GM18511 (cell line): ENCODE measurements around the gene PAN2.
"Not testable (repeated sequence)": the region's sequence is repeated elsewhere in the genome, so short reads cannot be mapped to it uniquely, and the experiment has no call there.

Experiments
- ATAC-seq: cut with Tn5 transposase; IDR thresholded peaks from one replicate; pipeline ENCODE4 v1.9.1; 2021; ENCODE audit warnings: mild to moderate bottlenecking, moderate library complexity; ENCODE audit not compliant: unreplicated experiment

The PAN2 gene

DNA sequence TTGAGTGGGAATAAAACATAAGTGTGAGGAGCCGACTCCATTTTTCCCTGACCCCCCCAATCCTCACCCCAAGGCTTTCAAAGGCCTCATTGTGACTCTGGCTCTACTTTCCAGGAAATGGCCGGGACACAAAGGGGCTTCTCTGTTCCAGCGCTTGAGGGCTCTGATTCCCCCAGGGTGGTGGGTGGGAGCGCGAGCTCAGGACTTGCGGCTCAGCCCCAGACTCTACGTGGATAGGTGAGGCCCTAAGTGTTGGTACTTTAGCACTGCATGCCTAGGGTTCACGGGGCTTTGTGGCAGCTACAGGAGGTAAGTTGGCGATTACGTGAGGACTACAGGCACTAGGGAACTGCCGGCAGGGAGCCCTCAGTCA lies 18.6 kb downstream of the PAN2 start:
- ATAC-seq: no peak

DNA sequence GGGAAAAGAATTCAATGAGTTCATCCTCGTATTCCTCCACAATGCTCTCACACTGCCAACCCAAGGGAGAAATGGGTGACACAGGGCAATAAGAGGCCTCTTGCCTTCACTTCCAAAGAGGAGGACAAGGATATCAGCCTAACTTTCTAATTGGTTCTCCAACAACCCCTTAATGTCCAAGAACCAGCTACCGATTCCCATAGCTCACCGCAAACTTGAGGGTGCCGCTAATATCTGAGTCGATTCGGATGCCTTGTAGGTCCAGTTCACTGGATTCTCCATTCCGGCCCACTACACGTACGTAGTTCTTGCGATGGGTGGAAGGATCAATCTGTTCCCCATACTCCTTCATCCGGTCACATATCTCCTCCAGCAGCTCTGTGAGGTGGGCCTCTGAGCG lies 22.8 kb downstream of the PAN2 start:
- ATAC-seq: no peak

DNA sequence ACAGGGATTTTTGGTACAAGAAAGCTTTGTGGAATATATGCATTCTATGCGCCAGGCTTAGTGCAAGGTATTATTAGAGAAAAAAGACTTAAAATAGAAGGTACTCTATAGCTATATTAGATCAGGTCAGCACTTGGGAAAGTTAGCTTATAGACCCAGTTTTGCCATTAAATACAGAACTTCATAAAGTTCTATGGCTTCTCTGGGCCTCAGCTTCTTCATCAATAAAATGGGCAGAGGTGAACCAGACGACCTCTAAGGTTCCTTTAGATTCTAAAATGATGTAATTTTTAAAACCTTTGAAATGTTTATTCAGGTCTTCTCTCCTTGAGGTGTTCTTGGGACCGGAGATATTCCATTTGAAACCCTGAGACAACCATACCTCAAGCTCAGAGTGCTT lies 25.1 kb downstream of the PAN2 start:
- no peak for ATAC-seq

DNA sequence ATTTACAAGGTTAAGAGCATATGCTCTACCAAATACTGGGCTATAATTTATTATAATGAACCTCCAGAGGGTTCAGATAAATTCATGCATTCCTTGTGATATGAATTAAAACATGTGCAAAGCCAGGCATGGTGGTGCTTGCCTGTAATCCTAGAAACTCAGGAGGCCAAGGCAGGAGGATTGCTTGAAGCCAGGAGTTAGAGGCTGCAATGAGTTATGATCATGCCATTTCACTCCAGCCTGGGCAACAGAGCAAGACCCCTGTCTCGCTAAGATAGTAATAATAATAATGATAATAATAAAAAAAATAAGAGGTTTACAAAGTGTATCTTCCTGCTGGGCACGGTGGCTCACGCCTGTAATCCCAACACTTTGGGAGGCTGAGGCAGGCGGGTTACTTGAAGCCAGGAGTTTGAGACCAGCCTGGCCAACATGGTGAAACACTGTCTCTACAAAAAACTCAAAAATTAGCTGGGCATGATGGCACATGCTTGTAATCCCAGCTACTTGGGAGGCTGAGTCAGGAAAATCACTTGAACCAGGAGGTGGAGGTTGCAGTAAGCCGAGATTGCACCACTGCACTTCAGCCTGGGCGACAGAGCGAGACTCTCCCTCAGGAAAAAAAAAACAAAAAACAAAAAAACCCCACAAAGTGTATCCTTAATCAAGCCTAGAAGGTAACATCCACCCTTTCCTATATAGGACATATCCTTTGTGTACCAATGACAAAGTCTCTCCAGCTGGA lies 26.4 kb downstream of the PAN2 start:
- no peak for ATAC-seq

DNA sequence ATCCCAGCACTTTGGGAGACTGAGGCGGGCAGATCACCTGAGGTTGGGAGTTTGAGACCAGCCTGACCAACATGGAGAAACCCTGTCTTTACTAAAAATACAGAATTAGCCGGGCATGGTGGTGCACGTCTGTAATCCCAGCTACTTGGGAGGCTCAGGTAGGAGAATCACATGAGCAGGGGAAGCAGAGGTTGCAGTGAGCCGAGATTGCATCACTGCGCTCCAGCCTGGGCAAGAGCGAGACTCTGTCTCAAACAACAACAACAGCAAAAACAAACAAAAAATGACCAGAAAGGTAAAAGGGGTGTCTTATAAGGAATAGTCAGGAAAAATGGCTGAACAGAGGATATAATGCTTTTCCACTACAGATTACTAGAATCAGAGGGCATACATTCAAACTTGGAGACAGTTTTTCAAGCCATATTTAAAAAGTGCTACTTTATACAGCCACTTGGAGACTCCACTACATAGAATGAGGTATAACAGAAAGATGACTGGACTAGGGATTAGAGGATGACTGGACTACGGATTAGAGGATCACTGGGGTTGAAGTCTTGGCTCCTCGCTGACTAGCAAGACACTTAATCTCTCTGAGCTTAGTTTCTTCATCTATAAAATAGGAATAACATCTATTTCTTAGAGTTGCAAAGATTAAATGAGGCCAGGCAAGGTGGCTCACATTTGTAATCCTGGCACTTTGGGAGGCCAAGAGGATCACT lies 28.8 kb downstream of the PAN2 start:
- no peak for ATAC-seq

DNA sequence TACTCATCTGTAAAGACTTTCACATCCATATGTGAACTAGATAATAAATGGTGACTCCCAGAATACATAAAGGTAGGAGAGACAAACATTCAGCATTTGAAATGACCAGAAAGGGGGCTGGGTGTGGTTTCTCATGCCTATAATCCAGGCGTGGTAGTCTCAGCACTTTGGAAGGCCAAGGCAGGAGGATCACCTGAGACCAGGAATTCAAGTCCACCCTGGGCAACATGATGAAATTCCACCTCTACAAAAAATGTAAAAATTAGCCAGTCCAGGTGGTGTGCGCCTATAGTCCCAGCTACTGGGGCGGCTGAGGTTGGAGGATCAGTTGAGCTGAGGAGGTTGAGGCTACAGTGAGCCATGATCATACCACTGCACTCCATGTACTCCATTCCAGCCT lies 29.5 kb downstream of the PAN2 start:
- ATAC-seq: no peak

DNA sequence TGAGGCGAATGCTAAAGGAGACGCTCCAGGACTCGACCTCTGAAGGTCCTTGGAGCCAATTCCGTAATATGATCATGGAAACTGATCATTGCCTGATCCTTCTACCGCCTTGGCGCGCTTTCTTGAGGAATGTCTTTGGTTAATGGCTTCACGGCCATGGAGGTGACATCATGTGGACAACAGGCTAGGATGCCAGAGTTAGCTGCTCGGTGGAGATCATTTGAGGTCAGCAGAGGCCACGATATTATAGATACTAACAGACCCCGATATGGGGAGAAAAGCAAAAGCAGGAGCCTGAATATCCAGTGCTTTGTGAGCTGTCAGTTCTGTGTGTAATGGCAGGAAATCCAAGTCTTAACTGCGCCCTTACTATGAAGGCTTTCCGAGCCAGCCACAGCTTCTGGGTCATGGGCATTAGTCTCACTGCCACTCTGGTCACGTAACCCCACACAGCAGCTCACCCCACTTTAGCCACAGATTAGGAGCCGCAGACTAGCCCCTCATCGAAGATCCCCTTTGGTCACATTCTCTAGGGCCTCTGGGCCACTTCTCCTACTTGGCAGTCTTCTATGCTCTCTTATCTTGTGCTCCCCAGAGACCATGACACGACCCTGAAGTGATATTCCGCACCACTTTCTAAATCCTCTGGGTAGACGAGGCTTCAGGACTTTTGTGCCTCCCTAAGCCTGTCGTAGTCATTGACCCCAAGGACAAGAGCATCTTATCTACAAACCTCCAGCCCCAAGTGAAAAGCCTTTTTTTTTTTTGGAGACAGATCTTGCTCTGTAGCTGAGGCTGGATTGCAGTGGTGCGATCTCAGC lies 32.9 kb downstream of the PAN2 start:
- ATAC-seq: no peak

DNA sequence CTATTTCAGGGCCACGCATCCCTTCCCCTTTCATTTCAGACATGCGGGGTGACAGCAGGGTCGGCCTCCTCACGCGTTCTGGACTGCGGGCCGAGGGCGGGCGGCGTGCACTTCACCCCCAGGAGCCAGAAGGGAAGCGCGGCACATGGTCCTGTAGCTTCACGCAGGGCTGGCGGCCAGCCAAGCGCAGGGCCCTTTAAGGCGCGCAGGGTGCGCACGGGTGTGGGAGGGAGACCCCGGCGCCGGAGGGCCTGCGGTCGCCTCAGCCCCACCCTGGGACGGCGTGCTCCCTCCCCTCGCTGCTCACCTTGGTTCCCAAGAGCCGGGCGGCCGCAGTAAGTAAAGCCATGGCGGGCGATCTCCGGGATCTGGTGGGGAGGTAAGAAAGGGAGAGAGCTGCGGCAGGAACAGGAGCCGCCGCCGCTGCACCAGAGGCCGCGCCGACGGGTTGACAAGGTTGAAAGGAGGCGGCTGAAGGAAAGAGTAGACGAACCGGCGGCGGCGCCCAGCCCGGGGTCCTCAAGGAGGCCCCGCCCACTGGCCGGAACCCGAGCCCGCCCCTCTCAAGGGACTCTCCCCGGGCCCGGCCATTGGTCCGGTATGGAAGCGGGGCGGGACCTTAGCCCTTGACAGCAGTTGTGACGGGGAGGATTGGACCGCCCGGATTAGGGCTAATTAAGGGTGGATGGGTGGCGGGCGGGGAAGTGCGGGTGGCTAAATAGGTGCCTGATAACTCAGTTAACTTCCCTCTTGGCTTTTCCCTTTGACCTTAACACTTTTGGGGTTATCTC lies 33.8 kb downstream of the PAN2 start, which contains the start of gene CS:
Gene CS, minus strand, starts transcription at position 478 of the 791 bp plus-strand sequence. Its CDS starts 129 bp downstream, at position 349.
- peak; percentile 92 for ATAC-seq

DNA sequence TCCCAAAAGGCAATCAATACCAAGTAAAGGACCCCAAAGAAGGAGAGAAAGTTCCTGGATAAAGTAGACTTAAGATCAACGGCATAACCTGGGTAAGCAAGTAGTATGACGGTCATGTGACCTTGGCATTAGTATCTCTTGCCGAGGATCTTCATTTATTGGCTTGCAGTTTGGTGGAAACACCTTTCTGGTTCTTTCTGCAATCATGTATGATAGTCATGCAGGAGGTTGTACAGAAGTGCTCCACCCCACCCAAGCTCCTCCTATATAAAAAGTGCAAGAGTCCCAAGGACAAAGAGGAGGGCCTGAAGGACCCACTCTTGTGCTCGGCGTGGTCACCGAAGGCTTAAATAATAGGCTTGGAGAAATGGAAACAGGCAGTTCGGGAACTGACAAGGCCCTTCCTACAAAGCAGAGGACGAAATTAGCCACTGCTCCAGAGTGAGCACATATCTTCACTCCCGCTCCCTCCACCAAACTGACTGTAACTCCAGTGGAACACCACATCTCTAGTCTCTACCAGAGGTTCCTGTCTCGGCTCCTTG lies 34.4 kb downstream of the PAN2 start:
- ATAC-seq: peak; percentile 3

DNA sequence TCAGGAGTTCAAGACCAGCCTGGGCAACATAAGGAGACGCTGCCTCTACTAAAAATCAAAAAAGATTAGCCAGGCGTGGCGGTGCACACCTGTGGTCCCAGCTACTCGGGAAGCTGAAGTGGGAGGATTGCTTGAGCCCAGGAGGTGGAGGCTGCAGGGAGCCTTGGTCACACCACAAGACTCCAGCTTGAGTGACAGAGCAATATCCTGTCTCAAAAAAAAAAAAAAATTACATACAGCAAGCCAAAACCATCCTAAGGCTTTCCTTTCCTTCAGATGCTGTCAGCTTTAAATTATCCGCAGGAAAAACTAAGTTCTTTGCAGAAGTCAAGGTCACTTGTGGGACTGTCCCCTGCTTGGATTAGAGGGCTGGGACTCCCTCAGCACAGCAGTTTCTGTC lies 35.0 kb downstream of the PAN2 start:
- no peak for ATAC-seq

DNA sequence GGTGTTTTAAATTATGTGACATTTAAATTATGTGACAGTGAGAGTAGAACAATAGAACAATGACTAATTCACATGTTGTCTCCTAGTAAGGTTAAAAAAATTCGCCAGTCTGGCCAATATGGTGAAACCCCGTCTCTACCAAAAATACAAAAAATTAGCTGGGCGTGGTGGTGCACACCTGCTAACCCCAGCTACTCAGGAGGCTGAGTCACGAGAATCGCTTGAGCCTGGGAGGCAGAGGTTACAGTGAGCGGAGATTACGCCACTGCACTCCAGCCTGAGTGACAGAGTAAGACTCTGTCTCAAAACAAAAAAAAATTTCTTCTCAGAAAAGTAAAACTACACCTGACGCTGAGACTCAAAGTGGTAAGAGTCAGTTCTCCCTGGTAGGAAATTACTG lies 36.4 kb downstream of the PAN2 start:
- ATAC-seq: no peak

DNA sequence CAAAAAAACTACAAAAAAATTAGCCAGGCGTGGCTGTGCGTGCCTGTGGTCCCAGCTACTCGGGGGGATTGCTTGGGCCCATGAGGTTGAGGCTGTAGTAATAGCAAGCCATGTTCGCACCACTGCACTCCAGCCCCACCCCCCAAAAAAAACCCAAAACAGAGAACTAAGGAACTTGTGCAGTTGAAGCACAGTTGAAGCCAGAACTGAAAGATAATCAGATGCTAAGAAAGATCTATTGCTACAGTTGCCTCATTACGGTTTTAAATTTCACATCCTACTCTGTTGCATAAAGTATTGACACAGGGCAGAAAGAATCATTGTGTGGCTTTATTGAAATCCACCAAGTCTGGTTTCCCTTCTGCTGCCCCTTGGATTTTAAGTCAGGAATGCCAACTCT lies 37.5 kb downstream of the PAN2 start:
- no peak for ATAC-seq

DNA sequence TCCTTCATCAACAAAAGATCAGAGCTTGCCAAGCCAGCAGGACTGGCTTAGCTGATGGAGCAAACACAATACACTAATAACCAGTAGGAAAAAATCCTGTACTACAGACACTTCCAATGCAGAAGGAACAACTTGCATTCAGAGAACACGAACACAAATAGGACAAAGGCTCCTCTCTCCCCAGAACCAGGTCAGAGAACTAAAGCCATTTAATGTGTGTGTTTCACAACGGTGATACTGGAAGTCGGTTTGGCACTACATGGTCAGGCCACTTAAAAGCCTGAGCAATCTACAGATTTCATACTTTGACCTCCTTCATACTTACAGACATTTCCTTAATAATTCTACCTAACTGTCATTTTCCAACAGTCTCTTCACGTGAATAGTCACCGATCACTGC lies 40.0 kb downstream of the PAN2 start:
- ATAC-seq: no peak

DNA sequence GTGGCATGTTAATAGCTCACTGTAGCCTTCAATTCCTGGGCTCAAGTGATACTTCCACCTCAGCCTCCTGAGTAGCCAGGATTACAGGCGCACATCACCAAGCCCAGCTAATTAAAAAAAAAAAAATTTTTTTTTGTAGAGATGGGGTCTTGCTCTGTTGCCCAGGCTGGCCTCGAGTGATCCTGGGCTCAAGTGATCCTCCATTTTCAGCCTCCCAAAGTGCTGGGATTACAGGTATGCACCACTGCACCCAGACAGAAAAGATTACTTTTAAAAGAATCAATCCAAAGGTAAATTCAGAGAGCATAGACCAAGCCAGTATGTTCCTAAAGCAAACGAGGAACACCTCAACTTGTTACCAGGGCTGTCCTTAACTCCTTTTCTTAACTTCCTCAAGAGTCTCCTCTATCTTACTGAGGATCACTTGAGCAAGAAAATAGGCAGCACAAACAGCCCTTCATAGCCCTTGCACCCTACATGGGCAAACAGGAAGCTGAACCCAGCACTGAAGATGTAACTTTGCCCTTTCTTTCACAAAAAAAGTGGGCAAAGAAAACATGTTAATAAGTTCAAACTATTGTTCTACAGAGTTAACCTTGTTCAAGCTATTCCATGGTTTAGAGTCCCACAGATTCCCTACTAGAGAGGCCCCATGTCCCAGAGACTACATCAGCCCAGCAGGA lies 45.0 kb downstream of the PAN2 start:
- ATAC-seq: no peak

DNA sequence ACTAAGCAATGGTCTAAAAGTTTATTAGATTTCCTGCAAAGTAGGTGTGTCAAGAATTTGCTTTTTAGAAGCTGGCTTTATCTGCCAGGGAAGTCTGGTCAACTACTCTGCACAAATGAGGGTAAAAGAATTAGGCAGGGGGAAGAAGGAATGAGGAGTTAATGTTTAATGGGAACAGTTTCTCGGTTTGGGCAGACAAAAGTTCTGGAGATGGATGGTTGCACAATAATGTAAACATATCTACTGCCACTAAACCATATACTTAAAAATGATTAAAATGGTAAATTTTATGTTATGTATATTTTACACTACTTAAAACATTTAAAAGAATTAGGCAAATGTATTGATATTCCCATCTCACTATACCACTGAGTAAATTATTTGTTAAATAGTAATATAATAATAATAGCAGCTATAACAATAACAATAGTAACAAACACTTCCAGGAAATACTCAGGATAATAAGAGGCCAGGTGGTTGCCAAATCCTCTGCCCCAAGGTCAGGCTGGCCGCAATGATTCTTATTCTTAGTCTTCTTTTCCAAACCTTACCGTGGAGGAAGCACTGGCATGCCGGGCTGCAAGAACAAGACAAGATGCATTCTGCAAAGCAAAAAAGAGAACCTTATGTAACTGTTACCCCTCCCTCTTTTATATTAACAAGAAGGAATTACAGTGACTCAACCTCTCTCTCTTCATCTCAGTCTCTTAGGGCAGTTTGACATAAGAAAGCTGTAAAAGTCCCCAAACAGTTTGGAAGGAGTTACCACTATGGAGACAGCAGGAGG lies 47.6 kb downstream of the PAN2 start:
- ATAC-seq: no peak

DNA sequence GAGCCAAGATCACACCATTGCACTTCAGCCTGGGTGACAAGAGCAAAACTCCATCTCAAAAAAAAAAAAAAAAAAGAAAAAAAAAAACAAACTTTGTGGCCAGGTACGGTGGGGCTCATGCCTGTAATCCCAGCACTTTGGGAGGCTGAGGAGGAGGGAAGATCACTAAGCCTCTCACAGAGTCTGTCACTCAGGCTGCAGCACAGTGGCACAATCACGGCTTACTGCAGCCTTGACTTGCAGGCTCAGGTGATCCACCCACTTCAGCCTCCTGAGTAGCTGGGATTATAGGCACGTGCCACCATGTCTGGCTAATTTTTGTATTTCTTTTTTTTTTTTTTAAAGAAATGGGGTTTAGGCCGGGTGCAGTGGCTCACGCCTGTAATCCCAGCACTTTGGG lies 49.5 kb downstream of the PAN2 start:
- ATAC-seq: not testable (repeated sequence)

DNA sequence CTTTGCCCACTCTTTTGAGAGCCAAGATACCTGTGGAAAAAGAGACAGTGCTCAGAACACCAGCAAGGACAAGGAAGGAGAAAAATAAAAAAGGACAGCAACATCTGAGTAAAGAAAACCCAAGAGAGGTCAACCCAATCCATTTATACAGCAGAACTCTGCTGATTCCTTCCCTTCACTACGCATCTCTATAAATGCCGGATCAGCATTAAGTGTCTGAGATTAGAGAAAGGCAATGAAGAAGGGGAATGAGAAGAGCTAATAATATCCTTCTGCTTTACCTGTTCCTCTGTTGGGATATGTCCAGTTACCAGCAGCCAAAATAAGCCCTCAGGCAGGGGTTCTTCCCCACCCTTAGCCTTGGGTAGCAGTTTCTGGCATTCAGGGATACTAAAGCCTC lies 51.2 kb downstream of the PAN2 start:
- ATAC-seq: no peak

DNA sequence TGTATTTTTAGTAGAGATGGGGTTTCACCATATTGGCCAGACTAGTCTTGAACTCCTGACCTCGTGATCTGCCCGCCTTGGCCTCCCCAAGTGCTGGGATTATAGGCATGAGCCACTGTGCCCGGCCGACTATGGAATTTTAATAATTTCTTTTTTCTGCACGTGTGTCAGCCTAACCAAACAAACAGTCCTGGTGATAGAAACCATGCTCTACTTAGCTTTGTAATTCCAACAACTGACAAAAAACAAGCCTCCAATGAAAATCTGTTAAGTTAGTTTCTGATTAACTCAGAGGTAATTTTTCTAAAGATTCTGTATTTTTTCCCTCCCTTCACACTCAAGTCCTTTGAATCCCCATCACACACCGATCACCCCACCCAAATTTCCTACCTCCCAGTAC lies 51.8 kb downstream of the PAN2 start:
- no peak for ATAC-seq

DNA sequence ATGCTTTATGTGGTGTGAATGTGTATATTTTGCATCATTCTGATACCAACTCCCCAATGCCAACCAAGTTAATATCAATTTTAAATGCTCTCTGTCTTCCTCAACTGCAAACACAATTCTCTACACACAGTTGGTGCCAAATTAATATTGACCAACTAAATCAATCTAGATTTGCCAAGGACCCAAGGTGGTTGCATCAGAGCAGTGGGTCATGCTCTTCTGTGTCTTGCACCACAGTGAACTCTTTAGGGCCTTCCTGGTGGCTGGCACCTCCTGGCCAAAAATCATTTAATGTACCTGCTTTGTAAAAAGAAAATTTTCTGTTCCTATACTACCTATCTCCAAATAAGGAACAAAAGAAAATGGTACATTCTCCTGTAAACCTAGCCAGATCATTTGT lies 53.0 kb downstream of the PAN2 start:
- no peak for ATAC-seq
